Parathyroid adenoma (tissue), 2 donors: ENCODE measurements around the gene SDC4.

ENCODE experiments used
- H2AFZ ChIP-seq: fragments of 300-600 bp; sonication (generic); one replicate; pipeline ENCODE4 v1.7.0; 2017; ENCODE audit warnings: antibody characterized with exemption, mild to moderate bottlenecking
- H3K27ac ChIP-seq: fragments of 300-600 bp; sonication (generic); one replicate; pipeline ENCODE4 v1.7.0; 2017
- H3K27me3 ChIP-seq: fragments of 300-600 bp; sonication (generic); one replicate; pipeline ENCODE4 v1.7.0; 2017; ENCODE audit warnings: low read length; ENCODE audit not compliant: control insufficient read depth, insufficient read depth
- H3K36me3 ChIP-seq: fragments of 300-600 bp; sonication (generic); one replicate; pipeline ENCODE4 v1.7.0; 2017; ENCODE audit warnings: low read length; ENCODE audit not compliant: control insufficient read depth, insufficient read depth
- H3K4me1 ChIP-seq: fragments of 300-600 bp; sonication (generic); one replicate; pipeline ENCODE4 v1.7.0; 2017; ENCODE audit warnings: control low read depth
- H3K4me2 ChIP-seq: fragments of 300-600 bp; sonication (generic); one replicate; pipeline ENCODE4 v1.7.0; 2017; ENCODE audit warnings: low read length
- H3K4me3 ChIP-seq: fragments of 300-600 bp; sonication (generic); one replicate; pipeline ENCODE4 v1.7.0; 2017; ENCODE audit warnings: low read depth, low read length
- H3K79me2 ChIP-seq: fragments of 300-600 bp; sonication (generic); one replicate; pipeline ENCODE4 v1.7.0; 2017; ENCODE audit warnings: control low read depth
- H3K9ac ChIP-seq: fragments of 300-600 bp; sonication (generic); one replicate; pipeline ENCODE4 v1.7.0; 2017; ENCODE audit warnings: mild to moderate bottlenecking
- H3K9me3 ChIP-seq: fragments of 300-600 bp; sonication (generic); one replicate; pipeline ENCODE4 v1.7.0; 2017; ENCODE audit warnings: low read length; ENCODE audit not compliant: control insufficient read depth
- TF ChIP-seq, protein P1 (sequence below): fragments of 300-600 bp; sonication (generic); IDR thresholded peaks from one replicate; pipeline ENCODE4 v1.7.0; 2017; ENCODE audit warnings: antibody characterized with exemption, mild to moderate bottlenecking
- donor health status: primary hyperparathyroidism.

Gene SDC4

GRCh38 chr20:45366192-45366591, 18.0 kb upstream of the SDC4 start:
- H3K9me3 ChIP-seq, result no peaks in the 10 kb centered on the region
- no peak overlapping the region for H3K27ac ChIP-seq
- H3K4me3 ChIP-seq, result no peak overlapping the region
- H3K9ac ChIP-seq, result no peak overlapping the region
- TF ChIP-seq, protein P1, sequence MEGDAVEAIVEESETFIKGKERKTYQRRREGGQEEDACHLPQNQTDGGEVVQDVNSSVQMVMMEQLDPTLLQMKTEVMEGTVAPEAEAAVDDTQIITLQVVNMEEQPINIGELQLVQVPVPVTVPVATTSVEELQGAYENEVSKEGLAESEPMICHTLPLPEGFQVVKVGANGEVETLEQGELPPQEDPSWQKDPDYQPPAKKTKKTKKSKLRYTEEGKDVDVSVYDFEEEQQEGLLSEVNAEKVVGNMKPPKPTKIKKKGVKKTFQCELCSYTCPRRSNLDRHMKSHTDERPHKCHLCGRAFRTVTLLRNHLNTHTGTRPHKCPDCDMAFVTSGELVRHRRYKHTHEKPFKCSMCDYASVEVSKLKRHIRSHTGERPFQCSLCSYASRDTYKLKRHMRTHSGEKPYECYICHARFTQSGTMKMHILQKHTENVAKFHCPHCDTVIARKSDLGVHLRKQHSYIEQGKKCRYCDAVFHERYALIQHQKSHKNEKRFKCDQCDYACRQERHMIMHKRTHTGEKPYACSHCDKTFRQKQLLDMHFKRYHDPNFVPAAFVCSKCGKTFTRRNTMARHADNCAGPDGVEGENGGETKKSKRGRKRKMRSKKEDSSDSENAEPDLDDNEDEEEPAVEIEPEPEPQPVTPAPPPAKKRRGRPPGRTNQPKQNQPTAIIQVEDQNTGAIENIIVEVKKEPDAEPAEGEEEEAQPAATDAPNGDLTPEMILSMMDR, result no peak
- H3K36me3 ChIP-seq, result no peaks in the 10 kb centered on the region
- H3K27me3 ChIP-seq, result no peaks in the 10 kb centered on the region
- H3K4me1 ChIP-seq, result peaks cover 4% of the 10 kb centered on the region
- no peak overlapping the region for H2AFZ ChIP-seq
- peaks cover 7% of the 10 kb centered on the region for H3K79me2 ChIP-seq
- no peak overlapping the region for H3K4me2 ChIP-seq

DNA sequence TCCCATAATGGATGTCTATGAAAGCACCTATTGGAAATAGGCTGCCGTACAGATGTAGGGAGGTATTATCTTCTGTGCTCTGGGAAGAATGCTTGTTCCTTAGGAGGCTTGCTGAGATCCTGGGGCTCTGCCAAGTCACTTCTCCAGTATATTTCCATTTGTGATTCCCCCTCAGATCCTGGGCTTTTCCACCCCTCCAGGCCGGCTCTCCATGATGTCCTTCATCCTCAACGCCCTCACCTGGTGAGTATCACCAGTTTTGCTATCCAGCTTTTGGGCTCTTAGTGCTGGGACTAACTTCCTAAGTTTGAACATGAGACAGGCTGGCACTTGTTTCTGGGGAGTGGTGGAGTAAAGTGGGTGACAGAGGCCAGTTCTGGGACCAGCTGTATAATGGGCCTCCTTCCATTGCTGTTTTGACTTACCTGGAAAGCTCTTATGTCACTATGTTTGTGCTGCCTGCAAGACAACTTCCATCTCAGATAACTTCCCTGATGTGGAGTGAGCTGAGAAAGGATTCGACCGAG, 17.3 kb upstream of the SDC4 start:
- peaks cover 4% of the 10 kb centered on the region for H3K4me1 ChIP-seq
- no peak overlapping the region for H3K27ac ChIP-seq
- H3K9ac ChIP-seq, result no peak overlapping the region

GRCh38 chr20:45363611-45364492, 15.6 kb upstream of the SDC4 start:
- H3K9me3 ChIP-seq, result no peaks in the 10 kb centered on the region
- peaks cover 7% of the 10 kb centered on the region for H3K79me2 ChIP-seq
- peak overlapping the region; percentile 91 for H2AFZ ChIP-seq
- TF ChIP-seq, protein P1, result no peak
- peak overlapping the region; percentile 56 for H3K9ac ChIP-seq
- no peaks in the 10 kb centered on the region for H3K27me3 ChIP-seq
- H3K4me3 ChIP-seq, result peak overlapping the region; percentile 94
- H3K27ac ChIP-seq, result peak overlapping the region; percentile 97
- H3K36me3 ChIP-seq, result no peaks in the 10 kb centered on the region
- peaks cover 4% of the 10 kb centered on the region for H3K4me1 ChIP-seq
- peak overlapping the region; percentile 91 for H3K4me2 ChIP-seq

More for the DNA sequence above, 17.3 kb upstream of the SDC4 start:
- Histone ChIP-seq H3K4me2 (no peak overlapping the region), H3K27me3 (no peaks in the 10 kb centered on the region), H3K4me3 (no peak overlapping the region), H3K36me3 (no peaks in the 10 kb centered on the region), H3K79me2 (peaks cover 7% of the 10 kb centered on the region), H2AFZ (no peak overlapping the region), H3K9me3 (no peaks in the 10 kb centered on the region)
- TF ChIP-seq, protein P1, result no peak

DNA sequence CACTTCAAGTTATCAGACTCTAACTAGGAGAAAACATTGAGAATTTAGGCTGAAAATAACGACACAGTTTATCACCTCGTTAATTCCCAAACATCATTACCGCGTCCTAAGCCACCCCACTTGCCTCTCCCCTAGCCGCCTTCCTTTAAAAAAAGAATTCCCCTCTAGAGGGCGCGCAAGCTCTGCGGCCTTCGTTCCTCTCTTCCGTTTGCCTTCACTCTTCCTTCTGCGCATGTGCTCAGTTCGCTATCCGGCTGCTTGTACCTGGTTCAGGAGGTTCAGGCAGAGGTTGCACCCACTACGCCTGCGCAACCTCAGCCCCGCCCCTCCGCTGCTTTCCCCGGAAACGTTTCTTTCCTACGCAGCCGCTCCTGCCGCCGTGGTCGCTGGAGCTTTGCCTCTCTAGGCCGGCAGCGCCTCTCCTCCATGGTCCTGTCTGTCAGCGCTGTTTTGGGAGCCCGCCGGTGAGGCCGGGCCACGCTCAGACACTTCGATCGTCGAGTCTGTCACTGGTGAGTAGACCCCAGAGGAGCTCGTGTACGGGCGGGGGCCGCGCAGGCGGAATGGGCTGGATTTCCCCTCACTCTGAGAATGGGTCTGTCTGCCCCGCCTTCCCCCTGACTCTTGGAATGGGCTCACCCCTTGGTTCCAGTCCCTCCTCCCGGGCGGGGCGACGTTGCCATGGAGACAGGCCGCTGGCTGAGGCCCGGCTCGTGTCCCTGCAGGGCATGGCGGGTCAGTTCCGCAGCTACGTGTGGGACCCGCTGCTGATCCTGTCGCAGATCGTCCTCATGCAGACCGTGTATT, 14.8 kb upstream of the SDC4 start, which contains the start of gene SYS1:
SYS1 (plus strand) TSS at position 353 of the 807 bp plus-strand sequence; CDS start at position 729, 376 bp downstream.
- peaks cover 7% of the 10 kb centered on the region for H3K79me2 ChIP-seq
- peak within 1 kb of the TSS; percentile 97 for H3K27ac ChIP-seq
- H3K4me2 ChIP-seq, result peak within 1 kb of the TSS; percentile 91
- TF ChIP-seq, protein P1, result peak; percentile 95
- H3K4me1 ChIP-seq, result peaks cover 4% of the 10 kb centered on the region
- no peaks in the 10 kb centered on the region for H3K27me3 ChIP-seq
- no peaks in the 10 kb centered on the region for H3K36me3 ChIP-seq
- H3K9me3 ChIP-seq, result no peaks in the 10 kb centered on the region
- H2AFZ ChIP-seq, result peak within 1 kb of the TSS; percentile 91
- peak within 1 kb of the TSS; percentile 94 for H3K4me3 ChIP-seq
- H3K9ac ChIP-seq, result peak within 1 kb of the TSS; percentile 56
